GM12873 (cell line): ENCODE measurements around the gene AGMAT.

Source experiments
- CTCF ChIP-seq: IDR thresholded peaks from 2 replicates; pipeline ENCODE4 v1.5.1; 2012; ENCODE audit warnings: low read depth, mild to moderate bottlenecking, moderate library complexity, low read length, control low read depth; ENCODE audit not compliant: insufficient read depth; ENCODE audit errors: missing control alignments

The AGMAT gene

GRCh38 chr1:15578921-15579682 lies 5.7 kb downstream of the AGMAT start:
- TF ChIP-seq CTCF = no peak

- TF ChIP-seq CTCF = no peak
These were observed 7.2 kb downstream of the AGMAT start for GRCh38 chr1:15577691-15578090.

GRCh38 chr1:15575549-15576150 lies 9.2 kb downstream of the AGMAT start:
- TF ChIP-seq CTCF = no peak

DNA sequence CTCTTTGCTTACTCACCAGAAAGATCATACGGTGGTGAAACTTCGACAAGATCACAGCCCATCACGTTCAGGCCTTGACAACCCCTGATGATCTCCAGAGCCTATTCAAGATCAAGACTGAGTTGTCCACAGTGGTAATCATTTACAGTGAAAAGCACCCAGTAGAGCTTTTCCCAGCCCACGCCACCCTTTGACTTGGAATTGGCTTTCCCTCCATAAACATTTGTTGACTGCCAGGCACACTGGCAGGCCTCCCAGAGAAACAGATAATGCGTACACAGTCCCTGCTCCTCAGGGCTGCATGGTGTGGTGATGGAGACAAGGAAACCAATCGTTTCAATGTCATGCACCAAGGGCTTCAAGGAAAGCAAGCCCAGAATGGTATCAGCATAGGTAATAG lies 10.1 kb downstream of the AGMAT start:
- TF ChIP-seq CTCF = no peak

DNA sequence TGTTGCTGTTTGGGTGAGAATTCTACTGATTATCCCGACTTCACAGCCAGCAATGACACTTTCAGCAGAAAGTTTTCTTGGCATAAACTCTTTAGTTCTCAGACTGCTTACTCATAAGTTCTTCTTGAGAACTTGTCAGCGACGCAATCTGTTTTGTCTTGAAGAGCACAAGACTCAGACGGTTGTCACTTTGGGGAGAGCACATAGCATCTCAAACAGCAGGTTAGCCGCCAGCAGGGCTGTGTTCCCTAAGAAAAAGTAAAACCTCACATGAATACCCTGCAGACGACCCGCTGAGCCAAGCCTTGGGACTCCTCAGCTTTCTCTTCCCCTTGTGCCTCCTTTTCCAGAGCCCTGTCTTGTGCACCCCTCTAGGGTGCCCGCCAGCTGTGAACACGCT lies 11.4 kb downstream of the AGMAT start:
- TF ChIP-seq CTCF = no peak

DNA sequence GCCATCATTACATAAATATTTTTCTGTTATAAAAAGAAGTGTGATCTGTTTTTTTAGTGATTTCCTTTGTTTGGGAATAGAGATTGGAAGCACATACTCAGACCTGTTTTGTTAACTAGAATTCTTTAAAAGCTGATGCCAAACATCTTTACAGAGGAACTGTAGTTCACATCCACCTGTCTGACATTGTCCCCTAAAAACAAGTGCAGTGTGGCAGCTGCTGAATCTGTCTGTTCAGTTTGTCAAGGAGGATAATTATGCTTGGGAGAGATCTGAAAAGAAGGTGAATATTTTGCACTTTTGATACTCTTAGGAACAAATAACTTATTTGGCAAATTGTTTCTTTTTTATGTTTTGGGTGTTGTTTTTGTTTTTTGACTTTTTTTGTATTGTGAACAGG lies 13.6 kb downstream of the AGMAT start:
- no peak for TF ChIP-seq CTCF

GRCh38 chr1:15570861-15571260 lies 14.0 kb downstream of the AGMAT start:
- no peak for TF ChIP-seq CTCF
